Measurements from ENCODE around the gene CCL1.
A peak's percentile ranks its signal among the peaks of the same experiment; 100 is the strongest.
"Not testable (repeated sequence)": the region's sequence is repeated elsewhere in the genome, so short reads cannot be mapped to it uniquely, and the experiment has no call there.

CCL1 gene

DNA sequence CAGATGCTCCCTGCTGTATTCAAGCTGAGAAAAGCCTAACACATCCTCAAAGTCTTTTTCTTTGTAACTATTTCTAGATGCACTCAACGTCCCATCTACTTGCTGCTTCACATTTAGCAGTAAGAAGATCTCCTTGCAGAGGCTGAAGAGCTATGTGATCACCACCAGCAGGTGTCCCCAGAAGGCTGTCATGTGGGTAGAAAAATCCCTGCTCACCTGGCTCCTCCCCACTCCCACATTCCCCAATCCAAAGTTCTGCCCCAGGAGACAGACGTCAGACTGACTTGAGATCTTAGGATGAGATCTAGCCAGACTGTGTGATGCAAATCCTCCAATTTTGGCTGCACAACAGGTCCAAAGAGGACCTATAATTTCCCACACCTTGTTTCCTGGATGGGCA, 5.6 kb downstream of the CCL1 start:
- peak in 1 of 3 experiments; percentile 10 for DNase-seq

GRCh38 chr17:34356194-34356593, 6.8 kb downstream of the CCL1 start, which contains the start of gene CCL13:
CCL13 (plus strand) TSS chr17:34356480; CDS start chr17:34356527, 47 bp downstream.
- no peak for DNase-seq

DNA sequence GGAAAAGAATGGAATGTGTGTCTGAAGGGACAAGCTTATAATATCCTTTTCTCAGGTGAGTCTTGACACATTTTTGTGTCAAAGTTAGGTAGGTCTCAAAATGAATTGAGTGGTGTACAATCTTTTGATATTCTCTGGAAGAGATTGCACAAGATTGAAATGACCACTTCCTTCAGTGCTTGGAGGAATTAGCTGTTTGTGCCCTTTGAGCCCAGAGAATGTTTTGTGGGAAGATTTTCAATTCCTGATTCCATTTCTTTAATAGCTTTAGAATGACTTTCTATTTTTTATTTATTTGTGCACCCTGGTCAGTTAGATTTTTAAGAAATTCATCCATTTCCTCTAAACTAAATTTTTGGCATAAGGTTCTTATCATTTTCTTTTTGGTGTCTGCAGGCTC, 8.4 kb downstream of the CCL1 start:
- DNase-seq: no peak

DNA sequence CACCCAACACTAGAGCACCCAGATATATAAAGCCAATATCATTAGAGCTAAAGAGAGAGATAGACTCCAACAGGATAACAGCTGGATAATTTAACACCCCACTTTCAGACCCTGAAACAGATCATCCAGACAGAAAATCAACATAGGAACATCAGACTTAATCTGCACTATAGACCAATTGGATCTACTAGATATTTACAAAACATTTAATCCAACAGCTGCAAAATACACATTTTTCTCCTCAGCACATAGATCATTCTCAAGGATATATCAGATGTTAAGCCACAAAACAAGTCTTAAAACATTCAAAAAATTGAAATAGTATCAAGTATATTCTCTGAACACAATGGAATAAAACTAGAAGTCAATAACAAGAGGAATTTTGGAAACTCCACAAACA, 10.8 kb downstream of the CCL1 start:
- no peak for DNase-seq

GRCh38 chr17:34351096-34351495, 11.9 kb downstream of the CCL1 start:
- no peak for DNase-seq

GRCh38 chr17:34349751-34350150, 13.3 kb downstream of the CCL1 start:
- DNase-seq: no peak

DNA sequence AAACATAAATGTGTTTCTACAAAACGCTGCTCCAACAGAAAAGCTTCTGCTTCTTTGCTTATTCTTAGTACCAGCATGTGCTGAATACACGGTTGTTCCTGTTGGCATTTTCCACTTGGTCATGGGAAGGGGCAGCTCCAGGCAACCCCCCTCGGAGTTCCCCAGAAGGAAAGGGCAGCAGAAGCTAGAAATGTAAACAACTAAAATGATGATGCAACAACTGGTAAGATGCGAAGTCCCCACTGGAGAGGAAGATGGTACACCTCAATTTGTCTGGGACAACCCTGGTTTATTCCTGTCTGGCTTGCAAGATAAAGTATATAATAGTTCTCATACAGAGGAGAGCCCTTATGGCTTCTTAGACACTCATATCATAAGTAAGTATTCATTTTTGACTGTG, 16.0 kb downstream of the CCL1 start:
- no peak for DNase-seq

GRCh38 chr17:34341916-34342315, 21.1 kb downstream of the CCL1 start:
- DNase-seq: no peak

- DNase-seq: no peak
These were observed 23.8 kb downstream of the CCL1 start for GRCh38 chr17:34339138-34339770.

GRCh38 chr17:34337701-34338100, 25.3 kb downstream of the CCL1 start:
- no peak for DNase-seq

GRCh38 chr17:34327580-34327979, 35.5 kb downstream of the CCL1 start:
- not testable (repeated sequence) for DNase-seq

GRCh38 chr17:34321964-34322363, 41.1 kb downstream of the CCL1 start:
- no peak for DNase-seq

GRCh38 chr17:34319039-34319483, 44.0 kb downstream of the CCL1 start, which contains the start of gene CCL8:
CCL8 (plus strand) TSS chr17:34319435; CDS start chr17:34319502, 67 bp downstream.
- no peak for DNase-seq

DNA sequence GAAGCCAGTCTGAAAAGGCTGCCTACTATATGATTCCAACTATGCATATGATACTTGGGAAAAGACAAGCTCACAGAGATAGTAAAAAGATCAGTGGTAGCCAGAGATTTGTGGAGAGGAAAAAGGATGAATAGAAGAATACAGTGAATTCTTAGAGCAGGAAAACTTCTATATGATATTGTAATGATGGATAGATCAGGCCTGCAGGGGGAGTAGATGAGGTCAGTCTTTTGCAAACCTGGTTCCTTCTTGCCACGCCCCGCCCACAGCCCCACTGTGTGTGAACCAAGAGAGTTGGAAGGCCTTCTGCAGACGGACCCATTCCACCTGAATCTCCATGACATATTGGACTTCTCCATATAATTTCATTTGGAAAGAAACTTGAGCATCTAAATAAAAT, 44.6 kb downstream of the CCL1 start:
- DNase-seq: no peak

GRCh38 chr17:34314279-34314678, 48.8 kb downstream of the CCL1 start:
- DNase-seq: no peak

GRCh38 chr17:34313164-34313563, 49.9 kb downstream of the CCL1 start:
- no peak for DNase-seq

- no peak for DNase-seq
These were observed 51.0 kb downstream of the CCL1 start for GRCh38 chr17:34312080-34312479.

DNA sequence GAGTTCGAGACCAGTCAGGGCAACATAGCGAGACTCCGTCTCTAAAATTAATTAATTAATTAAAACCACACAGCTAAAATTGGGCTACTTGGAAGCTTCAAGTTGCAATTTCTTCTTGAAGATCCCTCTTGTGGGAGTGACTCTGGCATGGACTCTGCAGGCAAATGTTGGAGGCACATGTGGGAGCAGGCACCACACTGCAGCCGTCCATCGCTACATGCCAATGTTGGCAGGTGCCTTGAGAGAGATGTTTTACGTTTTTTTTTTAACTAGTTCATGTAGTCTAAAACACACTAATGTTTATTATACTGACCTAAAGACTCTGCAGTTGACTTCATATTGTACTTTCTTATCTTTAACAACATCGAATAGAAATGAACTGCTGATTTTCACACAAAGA, 51.7 kb downstream of the CCL1 start:
- DNase-seq: no peak

Data from NCI-H1417 (cell line).